GM23338 (cell line): ENCODE data around the gene C10orf90. TPM values are rescaled to one million over a fixed set of nuclear protein-coding genes. Genes with fewer than 3 reads are reported as not detected.

Source experiments
- ATAC-seq: fragments of 200-7000 bp; cut with Tn5 transposase; 3 replicates; pipeline ENCODE4 v1.9.1; 2020
- DNase-seq: peaks from one replicate; pipeline ENCODE4 v3.0.0-alpha.2; 2015; ENCODE audit warnings: low spot score
- H2AFZ ChIP-seq: fragments of 200-600 bp; sonication (generic); 2 replicates; pipeline ENCODE4 v1.8.0; 2016; ENCODE audit warnings: antibody characterized with exemption, mild to moderate bottlenecking, moderate library complexity
- H3F3A ChIP-seq: fragments of 200-600 bp; sonication (generic); replicated peaks from 2 replicates; pipeline ENCODE4 v1.8.0; 2017; ENCODE audit warnings: antibody characterized with exemption, mixed run types, low read depth
- H3K27ac ChIP-seq: fragments of 200-600 bp; sonication (generic); 2 replicates; pipeline ENCODE4 v1.6.1; 2016; ENCODE audit warnings: low read depth
- H3K27me3 ChIP-seq: fragments of 200-600 bp; sonication (generic); 2 replicates; pipeline ENCODE4 v1.8.0; 2016; ENCODE audit warnings: mild to moderate bottlenecking, mixed run types, moderate library complexity; ENCODE audit not compliant: insufficient read depth
- H3K36me3 ChIP-seq: fragments of 200-600 bp; sonication (generic); 2 replicates; pipeline ENCODE4 v1.8.0; 2016; ENCODE audit warnings: mild to moderate bottlenecking; ENCODE audit not compliant: insufficient read depth
- H3K4me1 ChIP-seq: fragments of 200-600 bp; sonication (generic); 2 replicates; pipeline ENCODE4 v1.8.0; 2016; ENCODE audit warnings: mild to moderate bottlenecking, moderate library complexity; ENCODE audit not compliant: insufficient read depth
- H3K4me2 ChIP-seq: fragments of 200-600 bp; sonication (generic); 2 replicates; pipeline ENCODE4 v1.7.1; 2017; ENCODE audit warnings: mixed run types
- H3K4me3 ChIP-seq: fragments of 200-600 bp; sonication (generic); 2 replicates; pipeline ENCODE4 v1.6.1; 2016; ENCODE audit warnings: mixed run types
- H3K79me2 ChIP-seq: fragments of 200-600 bp; sonication (generic); replicated peaks from 2 replicates; pipeline ENCODE4 v1.8.0; 2017; ENCODE audit warnings: mild to moderate bottlenecking; ENCODE audit not compliant: insufficient read depth
- H3K9me2 ChIP-seq: fragments of 200-600 bp; sonication (generic); 2 replicates; pipeline ENCODE4 v1.8.0; 2017; ENCODE audit not compliant: insufficient read depth
- H4K20me1 ChIP-seq: fragments of 200-600 bp; sonication (generic); replicated peaks from 2 replicates; pipeline ENCODE4 v1.8.0; 2017; ENCODE audit warnings: mild to moderate bottlenecking; ENCODE audit not compliant: insufficient read depth
- H3K27ac Mint-ChIP-seq: 2 replicates; pipeline ENCODE4 v1.8.0; 2020; ENCODE audit warnings: inconsistent platforms, mild to moderate bottlenecking, moderate library complexity, mixed read lengths
- H3K27me3 Mint-ChIP-seq: 3 replicates; pipeline ENCODE4 v1.8.0; 2022; ENCODE audit warnings: low read depth, mild to moderate bottlenecking, moderate library complexity, mixed read lengths, inconsistent platforms; ENCODE audit not compliant: insufficient read depth, poor library complexity
- H3K36me3 Mint-ChIP-seq: 3 replicates; pipeline ENCODE4 v1.8.0; 2021; ENCODE audit warnings: low read depth, mild to moderate bottlenecking, inconsistent platforms, moderate library complexity, mixed read lengths
- H3K4me1 Mint-ChIP-seq: 3 replicates; pipeline ENCODE4 v1.8.0; 2020; ENCODE audit warnings: mild to moderate bottlenecking, inconsistent platforms, mixed read lengths
- H3K4me3 Mint-ChIP-seq: 3 replicates; pipeline ENCODE4 v1.8.0; 2021; ENCODE audit warnings: moderate library complexity, mild to moderate bottlenecking, inconsistent platforms, mixed read lengths
- H3K9me3 Mint-ChIP-seq: 3 replicates; pipeline ENCODE4 v1.8.0; 2020; ENCODE audit warnings: moderate library complexity, mild to moderate bottlenecking, inconsistent platforms, mixed read lengths
- CREB1 ChIP-seq: fragments of 250-450 bp; sonication (Bioruptor Pico); IDR thresholded peaks from 2 replicates; pipeline ENCODE4 v1.5.0; 2020; ENCODE audit warnings: low read depth, mild to moderate bottlenecking, moderate library complexity
- CTCF ChIP-seq, 2 experiments: fragments of 200-600 bp in 1 of 2; sonication (generic) in 1 of 2; conservative IDR thresholded peaks; 2 replicates each; pipeline versions ENCODE4 v1.5.1 to v1.6.1; 2016 to 2017; ENCODE audit warnings: antibody characterized with exemption in 2 of 2, low read depth in 2 of 2, mild to moderate bottlenecking in 2 of 2, moderate library complexity in 1 of 2
- ETS1 ChIP-seq: IDR thresholded peaks from 2 replicates; pipeline ENCODE4 v1.6.1; 2016; ENCODE audit warnings: antibody characterized with exemption
- EZH2 ChIP-seq: fragments of 200-600 bp; sonication (generic); IDR thresholded peaks from one replicate; pipeline ENCODE4 v1.8.0; 2017; ENCODE audit warnings: antibody characterized with exemption, mild to moderate bottlenecking, low read depth; ENCODE audit not compliant: unreplicated experiment
- EZH2phosphoT487 ChIP-seq: fragments of 200-600 bp; sonication (generic); IDR thresholded peaks from one replicate; pipeline ENCODE4 v1.8.1; 2018; ENCODE audit warnings: antibody characterized with exemption; ENCODE audit not compliant: unreplicated experiment
- JUNB ChIP-seq: IDR thresholded peaks from one replicate; pipeline ENCODE4 v1.6.1; 2016; ENCODE audit warnings: antibody characterized with exemption; ENCODE audit not compliant: unreplicated experiment
- NANOG ChIP-seq: IDR thresholded peaks from 2 replicates; pipeline ENCODE4 v1.6.1; 2016; ENCODE audit warnings: antibody characterized with exemption, borderline replicate concordance
- POLR2AphosphoS5 ChIP-seq: IDR thresholded peaks from 2 replicates; pipeline ENCODE4 v1.6.1; 2016; ENCODE audit warnings: antibody characterized with exemption, low read depth
- REST ChIP-seq: IDR thresholded peaks from one replicate; pipeline ENCODE4 v1.6.1; 2018; ENCODE audit warnings: antibody characterized with exemption; ENCODE audit not compliant: unreplicated experiment
- STAT1 ChIP-seq: IDR thresholded peaks from one replicate; pipeline ENCODE4 v1.6.1; 2016; ENCODE audit warnings: antibody characterized with exemption; ENCODE audit not compliant: unreplicated experiment
- ZNF114 ChIP-seq: fragments of 250-450 bp; sonication (Bioruptor Pico); IDR thresholded peaks from 2 replicates; pipeline ENCODE4 v1.5.0; 2020; ENCODE audit warnings: mild to moderate bottlenecking, moderate library complexity
- ZNF331 ChIP-seq: fragments of 250-450 bp; sonication (Bioruptor Pico); IDR thresholded peaks from 2 replicates; pipeline ENCODE4 v1.5.0; 2020; ENCODE audit warnings: low read depth, mild to moderate bottlenecking, moderate library complexity
- ZNF462 ChIP-seq: fragments of 250-450 bp; sonication (Bioruptor Pico); IDR thresholded peaks from 2 replicates; pipeline ENCODE4 v1.5.0; 2020; ENCODE audit warnings: mild to moderate bottlenecking, moderate library complexity
- polyA plus RNA-seq: library from polyadenylated mRNA; unstranded; fragments of >200 nt; fragmentation: Nextera tagmentation; extraction: Ambion mirVana; gene quantifications from 2 replicates; pipeline ENCODE4 v1.2.1, GENCODE V29; 2016
- total RNA-seq: library from RNA; depleted of rRNA; stranded (reverse); fragments of >200 nt; shearing (Covaris generic); gene quantifications from 2 replicates; pipeline ENCODE4 v1.2.3, GENCODE V29; 2014

Gene C10orf90
- total and polyA plus RNA-seq, 2 experiments from 2014 or later, result 0.76 to 0.97 TPM

- H3K27me3 Mint-ChIP-seq, result peaks cover 5% of the 10 kb centered on the region
- Histone ChIP-seq H3K79me2 (no peaks in the 10 kb centered on the region), H3K4me2 (no peak overlapping the region), H3K27ac (no peak overlapping the region), H3K9me2 (0 out of 2 replicates have a peak, but pooled peaks cover 5% of the 10 kb centered on the region), H3K27me3 (no peaks in the 10 kb centered on the region), H3F3A (no peaks in the 10 kb centered on the region), H2AFZ (no peak overlapping the region), H4K20me1 (no peaks in the 10 kb centered on the region), H3K36me3 (no peaks in the 10 kb centered on the region), H3K4me3 (no peak overlapping the region), H3K4me1 (no peaks in the 10 kb centered on the region)
- ATAC-seq (no peak), DNase-seq (no peak)
- H3K9me3 Mint-ChIP-seq, result peaks cover 10% of the 10 kb centered on the region
- no peak overlapping the region for H3K4me3 Mint-ChIP-seq
- no peak overlapping the region for H3K27ac Mint-ChIP-seq
- peaks cover 10% of the 10 kb centered on the region; the same call in 2 of the 3 replicates for H3K4me1 Mint-ChIP-seq
- TF ChIP-seq REST (no peak), NANOG (no peak), EZH2phosphoT487 (no peak), POLR2AphosphoS5 (no peak), EZH2 (no peak), ZNF114 (CRISPR knock-in tag) (no peak), CREB1 (no peak), CTCF (conservative IDR thresholded peaks at IDR 0.05; ENCODE audit: low read depth in 2 of 2) (no peak), ZNF462 (CRISPR knock-in tag) (no peak), ETS1 (no peak), JUNB (no peak), ZNF331 (CRISPR knock-in tag) (no peak), STAT1 (no peak)
- H3K36me3 Mint-ChIP-seq, result peaks cover 5% of the 10 kb centered on the region; the same call in 1 of the 3 replicates
Observed at GRCh38 chr10:126420567-126421300, 249.8 kb downstream of the C10orf90 start.
